Measurements from ENCODE around the gene DGKZ.

- TF ChIP-seq CTCF (conservative IDR thresholded peaks at IDR 0.05; ENCODE audit: low read length) (peak; percentile 37), EZH2phosphoT487 (IDR thresholded peaks at IDR 0.05; ENCODE audit: borderline replicate concordance) (no peak)
Measured at GRCh38 chr11:46410021-46410420, 62.8 kb downstream of the DGKZ start.

Measured in Loucy (cell line).